Panc1 (cell line): ENCODE measurements around the gene ISYNA1. TPM values are rescaled to one million over a fixed set of nuclear protein-coding genes. Genes with fewer than 3 reads are reported as not detected.

ENCODE experiments used
- ATAC-seq: fragments of 200-7000 bp; cut with Tn5 transposase; 2 replicates; pipeline ENCODE4 v1.9.1; 2020; ENCODE audit warnings: mild to moderate bottlenecking, moderate library complexity
- BruUV-seq: library from RNA; stranded (reverse); fragments of 400-500 nt; replicated peaks from 2 replicates; lab custom pipeline; 2021; lab: Mats Ljungman, UMichigan
- CTCF ChIA-PET: fragments of 300-600 bp; sonication (Branson Sonifier 250); formaldehyde crosslinking; loops from one replicate; lab custom pipeline; 2022; ENCODE audit warnings: antibody characterized with exemption; lab: Charles Lee
- POLR2A ChIA-PET: fragments of 300-600 bp; sonication (Branson Sonifier 250); formaldehyde crosslinking; loops from one replicate; lab custom pipeline; 2022; ENCODE audit warnings: antibody characterized with exemption; lab: Charles Lee
- DNase-seq: peaks from one replicate; pipeline ENCODE4 v3.0.0-alpha.2; 2010; ENCODE audit warnings: low read depth, low spot score
- H3K27ac ChIP-seq: 2 replicates; pipeline ENCODE4 v1.5.1; 2011; ENCODE audit warnings: mild to moderate bottlenecking, low read length, inconsistent platforms
- H3K27me3 ChIP-seq: fragments of 200-500 bp; sonication (Bioruptor generic); 2 replicates; pipeline ENCODE4 v1.6.0; 2014; ENCODE audit warnings: low read length, inconsistent platforms; ENCODE audit not compliant: control insufficient read depth, insufficient read depth
- H3K36me3 ChIP-seq: fragments of 200-500 bp; sonication (Bioruptor generic); 2 replicates; pipeline ENCODE4 v1.5.1; 2014; ENCODE audit warnings: inconsistent platforms, mild to moderate bottlenecking, low read length, moderate library complexity; ENCODE audit not compliant: control insufficient read depth, insufficient read depth
- H3K4me1 ChIP-seq: 2 replicates; pipeline ENCODE4 v1.5.1; 2011; ENCODE audit warnings: inconsistent platforms, mild to moderate bottlenecking, low read length, moderate library complexity; ENCODE audit not compliant: control insufficient read depth, insufficient read depth
- H3K4me3 ChIP-seq, 2 experiments: 2 replicates each; pipeline ENCODE4 v1.5.1; 2011 to 2012; ENCODE audit warnings: low read depth in 2 of 2, low read length in 2 of 2, mild to moderate bottlenecking in 2 of 2, inconsistent platforms in 1 of 2, moderate library complexity in 1 of 2
- H3K9me3 ChIP-seq: fragments of 200-500 bp; sonication (Bioruptor generic); 2 replicates; pipeline ENCODE4 v1.5.1; 2014; ENCODE audit warnings: low read depth, mild to moderate bottlenecking, inconsistent platforms, low read length, moderate library complexity; ENCODE audit not compliant: control insufficient read depth, insufficient read depth
- CTCF ChIP-seq: fragments of 450-650 bp; IDR thresholded peaks from 2 replicates; pipeline ENCODE4 v1.5.1; 2017; ENCODE audit warnings: mild to moderate bottlenecking
- POLR2AphosphoS5 ChIP-seq: IDR thresholded peaks from 2 replicates; pipeline ENCODE4 v1.6.1; 2012; ENCODE audit warnings: mild to moderate bottlenecking, low read depth, low read length, moderate library complexity
- REST ChIP-seq, 2 experiments: IDR thresholded peaks; 2 replicates each; pipeline ENCODE4 v1.6.1; 2011 to 2012; ENCODE audit warnings: low read depth in 2 of 2, control low read depth in 1 of 2, low read length in 1 of 2, mild to moderate bottlenecking in 1 of 2, moderate library complexity in 1 of 2; ENCODE audit not compliant: insufficient read depth in 1 of 2
- SIN3A ChIP-seq: IDR thresholded peaks from 2 replicates; pipeline ENCODE4 v1.6.1; 2012; ENCODE audit warnings: low read depth, mild to moderate bottlenecking, low read length, moderate library complexity, borderline replicate concordance; ENCODE audit not compliant: insufficient read depth
- TCF7L2 ChIP-seq: IDR thresholded peaks from 2 replicates; pipeline ENCODE4 v1.6.1; 2011; ENCODE audit warnings: mild to moderate bottlenecking, low read depth, low read length, inconsistent platforms
- in situ Hi-C: cut with HindIII; loops from 2 replicates; pipeline ENCODE4 v1.10.0; 2016; ENCODE audit warnings: low sequenced_read_pairs, low pct_unique_long_range_greater_than_20kb
- intact Hi-C: fragments of 100-400 bp; cut with micrococcal nuclease; formaldehyde crosslinking; loops from one replicate; pipeline ENCODE4 v1.10.0; 2022; ENCODE audit not compliant: unreplicated experiment
- total RNA-seq: library from RNA; stranded (reverse); gene quantifications from one replicate; pipeline ENCODE4 v1.2.1, GENCODE V29; 2021; ENCODE audit not compliant: unreplicated experiment

The ISYNA1 gene
- total RNA-seq, 1 experiment from 2014 or later = 351 TPM

GRCh38 chr19:18427080-18427742 lies 10.7 kb downstream of the ISYNA1 start:
- H3K27ac ChIP-seq = no peak overlapping the region
- TF ChIP-seq SIN3A = no peak
- H3K27me3 ChIP-seq = no peaks in the 10 kb centered on the region
- DNase-seq (no peak), ATAC-seq (no peak)
- peaks cover 51% of the 10 kb centered on the region for H3K4me1 ChIP-seq
- in situ Hi-C loops = no loop called here
- H3K9me3 ChIP-seq = no peaks in the 10 kb centered on the region
- H3K36me3 ChIP-seq = no peaks in the 10 kb centered on the region
- no peak overlapping the region for H3K4me3 ChIP-seq
- ChIA-PET POLR2A (no interaction called here), CTCF (no interaction called here)
- no TSS peak for BruUV-seq
- intact Hi-C loops = no loop called here

- ChIA-PET CTCF (no interaction called here), POLR2A (no interaction called here)
- Histone ChIP-seq H3K27ac (peak overlapping the region; percentile 59; the same call in 1 of the 2 replicates), H3K36me3 (no peaks in the 10 kb centered on the region), H3K9me3 (no peaks in the 10 kb centered on the region), H3K4me3 (no peak overlapping the region), H3K4me1 (peaks cover 53% of the 10 kb centered on the region), H3K27me3 (no peaks in the 10 kb centered on the region)
- no peak for ATAC-seq
- in situ Hi-C loops (no loop called here), intact Hi-C loops (no loop called here)
- TF ChIP-seq CTCF (0 out of 2 replicates have a peak, but pooled peaks have one; percentile 1), REST (IDR thresholded peaks at IDR 0.05; ENCODE audit: insufficient read depth in 1 of 2, low read depth in 2 of 2, low read length in 1 of 2) (no peak), POLR2AphosphoS5 (no peak), SIN3A (no peak)
- DNase-seq = no peak
- no TSS peak for BruUV-seq
Measured at GRCh38 chr19:18426416-18426767, 11.5 kb downstream of the ISYNA1 start.

- in situ Hi-C loops = no loop called here
- no peaks in the 10 kb centered on the region for H3K9me3 ChIP-seq
- CTCF ChIA-PET = no interaction called here
- H3K4me3 ChIP-seq = no peak overlapping the region
- BruUV-seq = no TSS peak
- POLR2A ChIA-PET = no interaction called here
- H3K27ac ChIP-seq = peak overlapping the region; percentile 59
- H3K4me1 ChIP-seq = peaks cover 58% of the 10 kb centered on the region
- intact Hi-C loops = no loop called here
- peak; percentile 16 for ATAC-seq
- TF ChIP-seq CTCF (peak; percentile 14; the same call in 1 of the 2 replicates), REST (IDR thresholded peaks at IDR 0.05; ENCODE audit: insufficient read depth in 1 of 2, low read depth in 2 of 2, low read length in 1 of 2) (no peak), TCF7L2 (no peak)
- no peaks in the 10 kb centered on the region for H3K27me3 ChIP-seq
- no peaks in the 10 kb centered on the region for H3K36me3 ChIP-seq
- no peak for DNase-seq
Measured at GRCh38 chr19:18425515-18426415, 12.2 kb downstream of the ISYNA1 start.
